Breast epithelium (tissue), 4 donors: Measurements from ENCODE around the gene FANCD2OS. TPM values are rescaled to one million over a fixed set of nuclear protein-coding genes. Genes with fewer than 3 reads are reported as not detected.

Experiments
- DNase-seq, 2 donors: peaks; one replicate each; pipeline ENCODE4 v3.0.0-alpha.2; 2019; ENCODE audit warnings: low spot score in 2 of 2
- H3K27ac ChIP-seq, 2 donors: fragments of 200-600 bp; sonication (generic) in 1 of 2; one replicate each; pipeline ENCODE4 v1.5.1; 2016 to 2019; ENCODE audit warnings: mild to moderate bottlenecking in 1 of 2
- H3K27me3 ChIP-seq, 2 donors: fragments of 200-600 bp; sonication (generic) in 1 of 2; one replicate each; pipeline versions ENCODE4 v1.5.1 to v1.6.0; 2017 to 2019; ENCODE audit warnings: control low read depth in 1 of 2, mild to moderate bottlenecking in 1 of 2
- H3K36me3 ChIP-seq: fragments of 200-600 bp; one replicate; pipeline ENCODE4 v1.5.1; 2019
- H3K4me1 ChIP-seq, 2 donors: fragments of 200-600 bp; sonication (generic); one replicate each; pipeline ENCODE4 v1.5.1; 2016 to 2019; ENCODE audit warnings: control low read depth in 1 of 2
- H3K4me3 ChIP-seq, 3 donors: fragments of 200-600 bp; sonication (generic); 1 replicate in 2 of 3; 2 replicates in 1 of 3; pipeline ENCODE4 v1.5.1; 2016 to 2019; ENCODE audit warnings: mild to moderate bottlenecking in 3 of 3, moderate library complexity in 2 of 3
- H3K9me3 ChIP-seq, 2 donors: fragments of 200-600 bp; sonication (generic) in 1 of 2; one replicate each; pipeline ENCODE4 v1.5.1; 2016 to 2019; ENCODE audit warnings: control low read depth in 1 of 2
- POLR2A ChIP-seq: fragments of 450-650 bp; IDR thresholded peaks from one replicate; pipeline ENCODE4 v1.6.1; 2016; ENCODE audit warnings: antibody characterized with exemption, mild to moderate bottlenecking, moderate library complexity
- POLR2AphosphoS5 ChIP-seq, 3 donors: sonication (generic); formaldehyde crosslinking; IDR thresholded peaks; one replicate each; pipeline ENCODE4 v1.6.1; 2017; ENCODE audit warnings: antibody characterized with exemption in 3 of 3
- intact Hi-C: fragments of 100-400 bp; cut with DNase I; formaldehyde crosslinking; loops from one replicate; pipeline ENCODE4 v1.15.1; 2023; ENCODE audit warnings: low total_unique reads
- total RNA-seq, 3 donors: library from RNA; depleted of rRNA; stranded (reverse); fragments of >200 nt; gene quantifications; one replicate each; pipeline ENCODE4 v1.1.0, GENCODE V29; 2016
- TF ChIP-seq, protein P1 (sequence below), 3 donors: fragments of 450-650 bp; IDR thresholded peaks; one replicate each; pipeline ENCODE4 v1.5.1; 2016 to 2017; ENCODE audit warnings: antibody characterized with exemption in 3 of 3, mild to moderate bottlenecking in 3 of 3, moderate library complexity in 3 of 3

Gene FANCD2OS, protein sequence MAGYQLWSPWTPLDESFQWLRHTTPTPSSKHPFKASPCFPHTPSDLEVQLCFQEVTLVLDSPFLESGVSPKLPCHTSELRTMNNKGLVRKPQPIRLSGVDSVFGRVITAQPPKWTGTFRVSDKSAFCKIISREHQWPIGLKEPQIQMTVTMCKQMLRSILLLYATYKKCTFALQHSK
- total RNA-seq = not detected

DNA sequence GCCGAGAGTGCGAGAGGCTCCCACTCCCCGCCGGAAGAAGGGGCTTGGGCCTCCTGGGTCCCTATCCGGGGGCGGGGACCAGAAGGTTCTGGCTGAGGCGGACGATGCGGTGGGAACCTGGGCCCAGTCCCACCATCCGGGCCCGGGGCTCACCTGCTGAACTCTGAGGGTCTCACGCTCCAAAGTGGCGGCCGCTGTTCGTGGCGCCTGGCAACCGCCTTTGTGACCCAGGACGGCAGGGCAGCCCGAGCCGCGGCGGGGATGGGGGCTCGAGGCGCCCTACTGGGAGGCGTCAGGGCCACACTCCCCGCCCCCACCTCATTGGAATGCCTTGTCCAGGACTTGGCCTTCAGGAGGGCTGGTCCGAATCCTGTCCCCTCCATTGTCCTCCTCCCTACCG is at the start of gene FANCD2OS:
Gene FANCD2OS (minus strand): TSS at position 165 of the 400 bp plus-strand sequence. CDS start 3,481 bp downstream, outside the sequence.
- H3K9me3 ChIP-seq = no peaks in the 10 kb centered on the region
- no peaks in the 10 kb centered on the region for H3K4me1 ChIP-seq
- H3K27ac ChIP-seq = no peak within 1 kb of the TSS
- DNase-seq = no peak
- H3K36me3 ChIP-seq = no peaks in the 10 kb centered on the region
- TF ChIP-seq POLR2AphosphoS5 (IDR thresholded peaks at IDR 0.05) (no peak), POLR2A (no peak)
- TF ChIP-seq, protein P1, sequence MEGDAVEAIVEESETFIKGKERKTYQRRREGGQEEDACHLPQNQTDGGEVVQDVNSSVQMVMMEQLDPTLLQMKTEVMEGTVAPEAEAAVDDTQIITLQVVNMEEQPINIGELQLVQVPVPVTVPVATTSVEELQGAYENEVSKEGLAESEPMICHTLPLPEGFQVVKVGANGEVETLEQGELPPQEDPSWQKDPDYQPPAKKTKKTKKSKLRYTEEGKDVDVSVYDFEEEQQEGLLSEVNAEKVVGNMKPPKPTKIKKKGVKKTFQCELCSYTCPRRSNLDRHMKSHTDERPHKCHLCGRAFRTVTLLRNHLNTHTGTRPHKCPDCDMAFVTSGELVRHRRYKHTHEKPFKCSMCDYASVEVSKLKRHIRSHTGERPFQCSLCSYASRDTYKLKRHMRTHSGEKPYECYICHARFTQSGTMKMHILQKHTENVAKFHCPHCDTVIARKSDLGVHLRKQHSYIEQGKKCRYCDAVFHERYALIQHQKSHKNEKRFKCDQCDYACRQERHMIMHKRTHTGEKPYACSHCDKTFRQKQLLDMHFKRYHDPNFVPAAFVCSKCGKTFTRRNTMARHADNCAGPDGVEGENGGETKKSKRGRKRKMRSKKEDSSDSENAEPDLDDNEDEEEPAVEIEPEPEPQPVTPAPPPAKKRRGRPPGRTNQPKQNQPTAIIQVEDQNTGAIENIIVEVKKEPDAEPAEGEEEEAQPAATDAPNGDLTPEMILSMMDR (IDR thresholded peaks at IDR 0.05) = no peak
- intact Hi-C loops = no loop called here
- H3K27me3 ChIP-seq = peaks cover 0 to 3% of the 10 kb centered on the region in 2 donors
- no peak within 1 kb of the TSS for H3K4me3 ChIP-seq

DNA sequence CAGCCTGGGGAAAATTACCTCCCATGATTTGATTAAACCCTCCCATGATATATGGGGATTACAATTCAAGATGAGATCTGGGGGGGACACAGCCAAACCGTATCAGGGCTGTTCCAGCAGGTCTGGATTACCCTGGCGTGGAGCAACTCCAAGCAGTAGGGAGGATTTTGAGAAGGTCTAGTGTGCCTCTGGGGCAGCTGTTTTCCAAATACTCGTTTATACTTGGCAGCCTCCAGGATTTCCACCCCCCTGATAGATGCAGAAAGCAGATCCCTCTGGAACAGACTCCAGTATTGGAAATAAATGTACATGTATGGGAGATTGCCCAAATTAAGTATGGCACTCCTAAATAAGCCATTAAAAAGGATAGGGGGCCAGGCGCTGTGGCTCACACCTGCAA is 49.0 kb upstream of the FANCD2OS start:
- Histone ChIP-seq H3K27ac (no peak overlapping the region), H3K36me3 (no peaks in the 10 kb centered on the region), H3K4me1 (no peaks in the 10 kb centered on the region), H3K4me3 (no peak overlapping the region), H3K27me3 (no peaks in the 10 kb centered on the region), H3K9me3 (no peaks in the 10 kb centered on the region)
- no peak for DNase-seq
- TF ChIP-seq POLR2AphosphoS5 (IDR thresholded peaks at IDR 0.05) (no peak), POLR2A (no peak)
- TF ChIP-seq, protein P1 (IDR thresholded peaks at IDR 0.05) = no peak
- intact Hi-C loops = no loop called here

DNA sequence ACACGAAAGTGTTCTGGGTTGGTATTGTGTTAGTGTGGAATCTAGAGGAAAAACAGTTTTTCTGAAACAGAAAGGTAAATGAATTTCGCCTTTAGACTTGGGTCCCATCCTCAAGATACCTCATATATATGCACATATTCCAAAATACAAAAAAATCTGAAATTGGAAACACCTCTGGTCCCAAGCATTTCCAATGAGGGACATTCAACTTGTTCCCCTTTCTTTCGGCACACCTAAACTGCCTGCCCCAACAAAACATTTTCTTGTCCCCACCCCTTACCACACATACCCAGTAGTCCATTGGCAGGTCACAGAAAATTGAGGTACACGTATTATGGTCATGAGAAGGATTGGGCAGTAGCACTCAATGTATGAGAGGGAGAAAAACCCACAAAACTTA is 47.6 kb upstream of the FANCD2OS start:
- intact Hi-C loops = no loop called here
- Histone ChIP-seq H3K4me3 (no peak overlapping the region), H3K9me3 (no peaks in the 10 kb centered on the region), H3K4me1 (no peaks in the 10 kb centered on the region), H3K27ac (no peak overlapping the region), H3K27me3 (no peaks in the 10 kb centered on the region), H3K36me3 (no peaks in the 10 kb centered on the region)
- TF ChIP-seq, protein P1 (IDR thresholded peaks at IDR 0.05) = no peak
- TF ChIP-seq POLR2A = no peak
- no peak for TF ChIP-seq POLR2AphosphoS5 (IDR thresholded peaks at IDR 0.05)
- no peak for DNase-seq

DNA sequence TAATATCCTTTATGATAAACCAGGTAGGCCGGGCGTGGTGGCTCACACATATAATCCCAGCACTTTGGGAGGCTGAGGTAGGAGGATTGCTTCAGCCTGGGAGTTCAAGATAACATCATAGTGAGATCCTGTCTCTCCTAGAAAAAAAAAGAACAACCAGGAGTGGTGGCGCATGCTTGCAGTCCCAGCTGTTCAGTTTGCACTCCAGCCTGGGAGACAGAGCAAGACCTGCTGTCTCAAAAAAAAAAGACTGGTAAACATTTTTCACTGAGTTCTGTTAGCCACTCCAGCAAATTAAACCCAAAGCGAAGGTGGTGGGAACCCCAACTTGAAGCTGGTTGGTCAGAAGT is 47.0 kb upstream of the FANCD2OS start:
- Histone ChIP-seq H3K9me3 (no peaks in the 10 kb centered on the region), H3K4me1 (no peaks in the 10 kb centered on the region), H3K4me3 (no peak overlapping the region), H3K27me3 (no peaks in the 10 kb centered on the region), H3K27ac (no peak overlapping the region), H3K36me3 (peaks cover under 1% of the 10 kb centered on the region)
- intact Hi-C loops = no loop called here
- DNase-seq = no peak
- TF ChIP-seq POLR2AphosphoS5 (IDR thresholded peaks at IDR 0.05) (no peak), POLR2A (no peak)
- TF ChIP-seq, protein P1 (IDR thresholded peaks at IDR 0.05) = no peak

DNA sequence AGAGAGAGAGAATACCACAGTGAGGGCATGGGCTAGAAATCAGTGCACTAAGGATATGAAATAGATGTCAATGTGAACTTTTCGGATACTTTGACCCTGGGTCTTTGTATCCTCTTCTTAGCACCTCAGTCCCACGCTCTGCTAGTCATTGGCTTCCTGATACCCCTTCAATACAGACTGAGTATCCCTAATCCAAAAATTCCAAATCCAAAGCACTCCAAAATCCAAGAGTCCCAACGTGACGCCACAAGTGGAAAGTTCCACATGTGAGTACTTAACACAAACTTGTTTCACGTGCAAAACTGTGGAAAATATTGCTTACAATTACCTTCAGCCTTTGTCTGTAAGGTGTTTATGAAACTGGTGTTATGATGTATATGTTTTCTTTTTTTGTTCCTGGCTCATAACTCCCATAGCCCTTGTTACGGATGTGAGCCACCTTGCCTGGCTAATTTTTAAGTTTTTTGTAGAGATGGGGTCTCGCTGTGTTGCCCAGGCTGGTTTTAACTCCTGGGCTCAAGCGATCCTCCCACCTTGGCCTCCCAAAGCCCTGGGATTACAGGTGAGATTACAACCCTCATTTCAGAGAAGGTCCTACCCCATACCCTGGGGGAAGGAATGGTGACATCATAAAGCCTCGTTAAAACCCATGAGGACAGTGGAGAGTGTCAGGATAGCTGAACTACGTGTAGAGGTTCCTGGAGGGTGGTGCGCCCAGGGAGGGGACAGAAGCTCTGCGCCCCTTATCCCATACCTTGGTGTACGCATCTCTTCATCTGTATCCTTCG is 46.5 kb upstream of the FANCD2OS start:
- Histone ChIP-seq H3K27me3 (no peaks in the 10 kb centered on the region), H3K36me3 (peaks cover 6% of the 10 kb centered on the region)
- TF ChIP-seq, protein P1 (IDR thresholded peaks at IDR 0.05) = no peak

More for the DNA sequence above, 46.5 kb upstream of the FANCD2OS start:
- Histone ChIP-seq H3K4me1 (no peaks in the 10 kb centered on the region), H3K9me3 (no peaks in the 10 kb centered on the region), H3K4me3 (no peak overlapping the region), H3K27ac (no peak overlapping the region)
- intact Hi-C loops = no loop called here
- no peak for DNase-seq
